HEK293 (cell line): Measurements from ENCODE around the gene C2orf76.

Experiments
- CTCF ChIA-PET: fragments of 350-600 bp; formaldehyde crosslinking; extraction: SDS; loops from one replicate; lab custom pipeline; 2021; ENCODE audit warnings: antibody characterized with exemption; lab: Yijun Ruan, JAX
- POLR2A ChIA-PET: fragments of 300-600 bp; formaldehyde crosslinking; extraction: SDS; loops from one replicate; lab custom pipeline; 2020; ENCODE audit warnings: antibody characterized with exemption, inconsistent platforms; lab: Yijun Ruan, JAX
- H3K27ac ChIP-seq: fragments of 200-500 bp; sonication (Bioruptor generic); 2 replicates; pipeline ENCODE4 v1.5.1; 2014; ENCODE audit warnings: low read depth, low read length, control low read depth, inconsistent platforms; ENCODE audit errors: extremely low read depth
- H3K36me3 ChIP-seq, 2 experiments: fragments of 200-500 bp in 1 of 2; sonication (Bioruptor generic) in 1 of 2; 1 replicate in 1 of 2; 2 replicates in 1 of 2; pipeline ENCODE4 v1.5.1; 2014 to 2017; ENCODE audit warnings: inconsistent platforms in 2 of 2, low read length in 2 of 2; ENCODE audit not compliant: control insufficient read depth in 2 of 2, insufficient read depth in 1 of 2
- H3K4me1 ChIP-seq: fragments of 200-500 bp; sonication (Bioruptor generic); 2 replicates; pipeline ENCODE4 v1.5.1; 2014; ENCODE audit warnings: mild to moderate bottlenecking, low read length, inconsistent platforms; ENCODE audit not compliant: control insufficient read depth, insufficient read depth
- H3K4me3 ChIP-seq: 2 replicates; pipeline ENCODE4 v1.5.1; 2011; ENCODE audit warnings: low read depth, mild to moderate bottlenecking, control low read depth, low read length, moderate library complexity
- H3K9me3 ChIP-seq: fragments of 200-500 bp; sonication (Bioruptor generic); 2 replicates; pipeline ENCODE4 v1.5.1; 2014; ENCODE audit warnings: low read depth, low read length, inconsistent platforms; ENCODE audit not compliant: control insufficient read depth, insufficient read depth
- KLF10 ChIP-seq: fragments of 450-650 bp; IDR thresholded peaks from 2 replicates; pipeline ENCODE4 v1.5.1; 2018; ENCODE audit warnings: missing biosample characterization, mild to moderate bottlenecking, missing genetic modification characterization
- MEIS1 ChIP-seq: sonication (generic); formaldehyde crosslinking; IDR thresholded peaks from 2 replicates; pipeline ENCODE4 v1.8.1; 2022; ENCODE audit warnings: missing genetic modification reagents, mild to moderate bottlenecking, borderline replicate concordance
- PRDM1 ChIP-seq: fragments of 450-650 bp; formaldehyde crosslinking; IDR thresholded peaks from 2 replicates; pipeline ENCODE4; 2016; ENCODE audit warnings: missing biosample characterization, missing genetic modification characterization
- RBAK ChIP-seq: fragments of 450-650 bp; formaldehyde crosslinking; IDR thresholded peaks from 2 replicates; pipeline ENCODE4 v1.5.1; 2016; ENCODE audit warnings: missing biosample characterization, missing genetic modification characterization
- SETDB1 ChIP-seq: IDR thresholded peaks from one replicate; pipeline ENCODE4 v1.6.1; 2017; ENCODE audit warnings: mild to moderate bottlenecking, low read length, moderate library complexity, mixed read lengths; ENCODE audit not compliant: insufficient read length
- ZFP69B ChIP-seq: fragments of 450-650 bp; formaldehyde crosslinking; IDR thresholded peaks from 2 replicates; pipeline ENCODE4 v1.5.1; 2016; ENCODE audit warnings: missing biosample characterization, missing genetic modification characterization
- ZNF10 ChIP-seq: fragments of 450-650 bp; formaldehyde crosslinking; IDR thresholded peaks from 2 replicates; pipeline ENCODE4 v1.5.1; 2017; ENCODE audit warnings: missing biosample characterization, missing genetic modification characterization
- ZNF112 ChIP-seq: fragments of 450-650 bp; formaldehyde crosslinking; IDR thresholded peaks from 2 replicates; pipeline ENCODE4 v1.5.0; 2017; ENCODE audit warnings: missing biosample characterization, missing genetic modification characterization
- ZNF133 ChIP-seq: fragments of 450-650 bp; formaldehyde crosslinking; IDR thresholded peaks from 2 replicates; pipeline ENCODE4 v1.5.1; 2016; ENCODE audit warnings: missing biosample characterization, missing genetic modification characterization
- ZNF19 ChIP-seq: fragments of 450-650 bp; formaldehyde crosslinking; IDR thresholded peaks from 2 replicates; pipeline ENCODE4; 2016; ENCODE audit warnings: missing biosample characterization, missing genetic modification characterization, low read depth
- ZNF248 ChIP-seq: fragments of 450-650 bp; formaldehyde crosslinking; IDR thresholded peaks from 2 replicates; pipeline ENCODE4 v1.5.1; 2017; ENCODE audit warnings: missing biosample characterization, missing genetic modification characterization
- ZNF404 ChIP-seq: fragments of 450-650 bp; formaldehyde crosslinking; IDR thresholded peaks from 2 replicates; pipeline ENCODE4 v1.5.1; 2017; ENCODE audit warnings: missing biosample characterization, missing genetic modification characterization
- ZNF501 ChIP-seq: fragments of 450-650 bp; formaldehyde crosslinking; IDR thresholded peaks from 2 replicates; pipeline ENCODE4 v1.5.1; 2016; ENCODE audit warnings: missing biosample characterization, missing genetic modification characterization
- ZNF530 ChIP-seq: fragments of 450-650 bp; formaldehyde crosslinking; IDR thresholded peaks from 2 replicates; pipeline ENCODE4 v1.5.1; 2016; ENCODE audit warnings: low read depth, missing biosample characterization, missing genetic modification characterization
- ZNF596 ChIP-seq: fragments of 450-650 bp; IDR thresholded peaks from 2 replicates; pipeline ENCODE4 v1.5.0; 2018; ENCODE audit warnings: missing biosample characterization, mild to moderate bottlenecking, missing genetic modification characterization, moderate library complexity
- ZNF610 ChIP-seq: fragments of 450-650 bp; formaldehyde crosslinking; IDR thresholded peaks from 2 replicates; pipeline ENCODE4 v1.5.1; 2016; ENCODE audit warnings: missing biosample characterization, missing genetic modification characterization, borderline replicate concordance
- ZNF626 ChIP-seq: fragments of 450-650 bp; sonication (Bioruptor Pico); formaldehyde crosslinking; IDR thresholded peaks from 2 replicates; pipeline ENCODE4 v1.5.1; 2018; ENCODE audit warnings: missing biosample characterization, missing genetic modification characterization, inconsistent platforms
- ZNF791 ChIP-seq: fragments of 450-650 bp; formaldehyde crosslinking; IDR thresholded peaks from 2 replicates; pipeline ENCODE4 v1.5.1; 2016; ENCODE audit warnings: missing biosample characterization, missing genetic modification characterization
- TF ChIP-seq, protein P1 (sequence below): fragments of 450-650 bp; formaldehyde crosslinking; IDR thresholded peaks from 2 replicates; pipeline ENCODE4 v1.5.1; 2016; ENCODE audit warnings: missing biosample characterization, missing genetic modification characterization
- TF ChIP-seq, protein P2 (sequence below): fragments of 450-650 bp; formaldehyde crosslinking; IDR thresholded peaks from 2 replicates; pipeline ENCODE4 v1.5.1; 2016; ENCODE audit warnings: missing biosample characterization, missing genetic modification characterization
- TF ChIP-seq, protein P3 (sequence below): fragments of 450-650 bp; IDR thresholded peaks from 2 replicates; pipeline ENCODE4 v1.5.1; 2018; ENCODE audit warnings: missing biosample characterization, mild to moderate bottlenecking, missing genetic modification characterization
- TF ChIP-seq, protein P4 (sequence below): fragments of 450-650 bp; formaldehyde crosslinking; IDR thresholded peaks from 2 replicates; pipeline ENCODE4 v1.5.1; 2017; ENCODE audit warnings: missing biosample characterization, mild to moderate bottlenecking, missing genetic modification characterization, moderate library complexity
- TF ChIP-seq, protein P5 (sequence below): fragments of 450-650 bp; formaldehyde crosslinking; IDR thresholded peaks from 2 replicates; pipeline ENCODE4 v1.5.1; 2016; ENCODE audit warnings: missing biosample characterization, missing genetic modification characterization
- TF ChIP-seq, protein P6 (sequence below): fragments of 450-650 bp; formaldehyde crosslinking; conservative IDR thresholded peaks from 2 replicates; pipeline ENCODE4 v1.5.1; 2016; ENCODE audit warnings: low read depth, missing biosample characterization, missing genetic modification characterization

C2orf76 gene

DNA sequence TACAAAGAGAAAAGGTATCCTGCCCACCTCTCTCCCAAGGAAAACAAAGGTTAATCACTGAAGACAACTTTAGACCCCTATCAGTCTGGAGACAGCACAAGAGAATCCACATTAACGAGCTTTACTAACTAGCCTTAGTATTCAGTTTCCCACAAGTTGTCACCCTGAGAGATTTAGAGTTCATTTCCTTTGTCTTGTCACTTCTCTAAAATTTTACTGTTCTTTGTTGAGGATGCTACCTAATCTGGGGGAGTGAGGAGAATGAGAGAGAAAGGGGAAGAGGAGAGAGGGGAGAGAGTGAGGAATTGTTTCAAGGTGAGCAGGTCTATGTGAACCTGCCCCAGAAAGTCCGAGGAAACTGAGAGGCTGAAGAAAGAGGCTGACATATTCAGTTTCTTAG is 28.4 kb downstream of the C2orf76 start:
- no peaks in the 10 kb centered on the region for H3K36me3 ChIP-seq
- ChIA-PET POLR2A (no interaction called here), CTCF (no interaction called here)

DNA sequence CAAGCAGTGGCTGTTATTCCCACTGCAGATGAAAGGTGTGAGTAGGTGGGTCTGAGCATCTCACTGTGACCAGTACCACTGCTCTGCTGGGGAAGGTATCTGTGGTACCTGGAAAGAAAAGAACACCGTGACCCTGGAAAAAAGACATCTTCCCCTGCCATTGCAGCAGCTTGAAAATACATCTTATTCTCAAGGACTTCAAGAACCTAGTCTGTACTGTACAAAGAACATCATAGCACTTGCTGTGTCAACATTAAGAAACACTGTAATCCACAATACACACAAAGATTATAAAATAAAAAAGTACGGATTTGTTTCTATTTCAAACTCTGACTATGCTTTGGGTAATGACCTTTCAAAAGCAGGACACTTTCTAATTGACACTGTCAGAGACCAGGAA is 28.9 kb downstream of the C2orf76 start:
- H3K27ac ChIP-seq, result no peak overlapping the region
- CTCF ChIA-PET, result no interaction called here
- H3K4me1 ChIP-seq, result no peaks in the 10 kb centered on the region
- no peaks in the 10 kb centered on the region for H3K9me3 ChIP-seq
- POLR2A ChIA-PET, result no interaction called here
- TF ChIP-seq PRDM1 (tag by site-specific recombination) (no peak), ZNF791 (tag by site-specific recombination) (no peak), RBAK (tag by site-specific recombination) (no peak), ZNF610 (tag by site-specific recombination) (no peak), ZNF10 (tag by site-specific recombination) (no peak), ZNF19 (tag by site-specific recombination) (no peak), MEIS1 (CRISPR knock-in tag) (no peak), ZNF626 (tag by site-specific recombination) (no peak), KLF10 (no peak), ZNF248 (no peak)
- TF ChIP-seq, protein P1, sequence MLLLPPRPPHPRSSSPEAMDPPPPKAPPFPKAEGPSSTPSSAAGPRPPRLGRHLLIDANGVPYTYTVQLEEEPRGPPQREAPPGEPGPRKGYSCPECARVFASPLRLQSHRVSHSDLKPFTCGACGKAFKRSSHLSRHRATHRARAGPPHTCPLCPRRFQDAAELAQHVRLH, result no peak
- TF ChIP-seq, protein P2, sequence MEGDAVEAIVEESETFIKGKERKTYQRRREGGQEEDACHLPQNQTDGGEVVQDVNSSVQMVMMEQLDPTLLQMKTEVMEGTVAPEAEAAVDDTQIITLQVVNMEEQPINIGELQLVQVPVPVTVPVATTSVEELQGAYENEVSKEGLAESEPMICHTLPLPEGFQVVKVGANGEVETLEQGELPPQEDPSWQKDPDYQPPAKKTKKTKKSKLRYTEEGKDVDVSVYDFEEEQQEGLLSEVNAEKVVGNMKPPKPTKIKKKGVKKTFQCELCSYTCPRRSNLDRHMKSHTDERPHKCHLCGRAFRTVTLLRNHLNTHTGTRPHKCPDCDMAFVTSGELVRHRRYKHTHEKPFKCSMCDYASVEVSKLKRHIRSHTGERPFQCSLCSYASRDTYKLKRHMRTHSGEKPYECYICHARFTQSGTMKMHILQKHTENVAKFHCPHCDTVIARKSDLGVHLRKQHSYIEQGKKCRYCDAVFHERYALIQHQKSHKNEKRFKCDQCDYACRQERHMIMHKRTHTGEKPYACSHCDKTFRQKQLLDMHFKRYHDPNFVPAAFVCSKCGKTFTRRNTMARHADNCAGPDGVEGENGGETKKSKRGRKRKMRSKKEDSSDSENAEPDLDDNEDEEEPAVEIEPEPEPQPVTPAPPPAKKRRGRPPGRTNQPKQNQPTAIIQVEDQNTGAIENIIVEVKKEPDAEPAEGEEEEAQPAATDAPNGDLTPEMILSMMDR (tag by site-specific recombination), result no peak
- TF ChIP-seq, protein P3, sequence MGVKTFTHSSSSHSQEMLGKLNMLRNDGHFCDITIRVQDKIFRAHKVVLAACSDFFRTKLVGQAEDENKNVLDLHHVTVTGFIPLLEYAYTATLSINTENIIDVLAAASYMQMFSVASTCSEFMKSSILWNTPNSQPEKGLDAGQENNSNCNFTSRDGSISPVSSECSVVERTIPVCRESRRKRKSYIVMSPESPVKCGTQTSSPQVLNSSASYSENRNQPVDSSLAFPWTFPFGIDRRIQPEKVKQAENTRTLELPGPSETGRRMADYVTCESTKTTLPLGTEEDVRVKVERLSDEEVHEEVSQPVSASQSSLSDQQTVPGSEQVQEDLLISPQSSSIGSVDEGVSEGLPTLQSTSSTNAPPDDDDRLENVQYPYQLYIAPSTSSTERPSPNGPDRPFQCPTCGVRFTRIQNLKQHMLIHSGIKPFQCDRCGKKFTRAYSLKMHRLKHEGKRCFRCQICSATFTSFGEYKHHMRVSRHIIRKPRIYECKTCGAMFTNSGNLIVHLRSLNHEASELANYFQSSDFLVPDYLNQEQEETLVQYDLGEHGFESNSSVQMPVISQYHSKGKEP, result no peak
- TF ChIP-seq, protein P4, sequence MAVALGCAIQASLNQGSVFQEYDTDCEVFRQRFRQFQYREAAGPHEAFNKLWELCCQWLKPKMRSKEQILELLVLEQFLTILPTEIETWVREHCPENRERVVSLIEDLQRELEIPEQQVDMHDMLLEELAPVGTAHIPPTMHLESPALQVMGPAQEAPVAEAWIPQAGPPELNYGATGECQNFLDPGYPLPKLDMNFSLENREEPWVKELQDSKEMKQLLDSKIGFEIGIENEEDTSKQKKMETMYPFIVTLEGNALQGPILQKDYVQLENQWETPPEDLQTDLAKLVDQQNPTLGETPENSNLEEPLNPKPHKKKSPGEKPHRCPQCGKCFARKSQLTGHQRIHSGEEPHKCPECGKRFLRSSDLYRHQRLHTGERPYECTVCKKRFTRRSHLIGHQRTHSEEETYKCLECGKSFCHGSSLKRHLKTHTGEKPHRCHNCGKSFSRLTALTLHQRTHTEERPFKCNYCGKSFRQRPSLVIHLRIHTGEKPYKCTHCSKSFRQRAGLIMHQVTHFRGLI (tag by site-specific recombination), result no peak
- H3K4me3 ChIP-seq, result no peak overlapping the region
- no peaks in the 10 kb centered on the region for H3K36me3 ChIP-seq

More for the DNA sequence above, 28.4 kb downstream of the C2orf76 start:
- no peak for TF ChIP-seq ZNF501 (tag by site-specific recombination)
- TF ChIP-seq SETDB1, result no peak
- no peak for TF ChIP-seq ZNF596 (tag by site-specific recombination)
- TF ChIP-seq ZFP69B (tag by site-specific recombination), result no peak
- TF ChIP-seq ZNF404 (tag by site-specific recombination), result no peak
- TF ChIP-seq ZNF112 (tag by site-specific recombination), result no peak
- no peak for TF ChIP-seq ZNF530 (tag by site-specific recombination)
- no peak for TF ChIP-seq ZNF133 (tag by site-specific recombination)
- TF ChIP-seq, protein P5, sequence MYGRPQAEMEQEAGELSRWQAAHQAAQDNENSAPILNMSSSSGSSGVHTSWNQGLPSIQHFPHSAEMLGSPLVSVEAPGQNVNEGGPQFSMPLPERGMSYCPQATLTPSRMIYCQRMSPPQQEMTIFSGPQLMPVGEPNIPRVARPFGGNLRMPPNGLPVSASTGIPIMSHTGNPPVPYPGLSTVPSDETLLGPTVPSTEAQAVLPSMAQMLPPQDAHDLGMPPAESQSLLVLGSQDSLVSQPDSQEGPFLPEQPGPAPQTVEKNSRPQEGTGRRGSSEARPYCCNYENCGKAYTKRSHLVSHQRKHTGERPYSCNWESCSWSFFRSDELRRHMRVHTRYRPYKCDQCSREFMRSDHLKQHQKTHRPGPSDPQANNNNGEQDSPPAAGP (tag by site-specific recombination), result no peak
- TF ChIP-seq PRDM1 (tag by site-specific recombination), result no peak
- TF ChIP-seq, protein P6, sequence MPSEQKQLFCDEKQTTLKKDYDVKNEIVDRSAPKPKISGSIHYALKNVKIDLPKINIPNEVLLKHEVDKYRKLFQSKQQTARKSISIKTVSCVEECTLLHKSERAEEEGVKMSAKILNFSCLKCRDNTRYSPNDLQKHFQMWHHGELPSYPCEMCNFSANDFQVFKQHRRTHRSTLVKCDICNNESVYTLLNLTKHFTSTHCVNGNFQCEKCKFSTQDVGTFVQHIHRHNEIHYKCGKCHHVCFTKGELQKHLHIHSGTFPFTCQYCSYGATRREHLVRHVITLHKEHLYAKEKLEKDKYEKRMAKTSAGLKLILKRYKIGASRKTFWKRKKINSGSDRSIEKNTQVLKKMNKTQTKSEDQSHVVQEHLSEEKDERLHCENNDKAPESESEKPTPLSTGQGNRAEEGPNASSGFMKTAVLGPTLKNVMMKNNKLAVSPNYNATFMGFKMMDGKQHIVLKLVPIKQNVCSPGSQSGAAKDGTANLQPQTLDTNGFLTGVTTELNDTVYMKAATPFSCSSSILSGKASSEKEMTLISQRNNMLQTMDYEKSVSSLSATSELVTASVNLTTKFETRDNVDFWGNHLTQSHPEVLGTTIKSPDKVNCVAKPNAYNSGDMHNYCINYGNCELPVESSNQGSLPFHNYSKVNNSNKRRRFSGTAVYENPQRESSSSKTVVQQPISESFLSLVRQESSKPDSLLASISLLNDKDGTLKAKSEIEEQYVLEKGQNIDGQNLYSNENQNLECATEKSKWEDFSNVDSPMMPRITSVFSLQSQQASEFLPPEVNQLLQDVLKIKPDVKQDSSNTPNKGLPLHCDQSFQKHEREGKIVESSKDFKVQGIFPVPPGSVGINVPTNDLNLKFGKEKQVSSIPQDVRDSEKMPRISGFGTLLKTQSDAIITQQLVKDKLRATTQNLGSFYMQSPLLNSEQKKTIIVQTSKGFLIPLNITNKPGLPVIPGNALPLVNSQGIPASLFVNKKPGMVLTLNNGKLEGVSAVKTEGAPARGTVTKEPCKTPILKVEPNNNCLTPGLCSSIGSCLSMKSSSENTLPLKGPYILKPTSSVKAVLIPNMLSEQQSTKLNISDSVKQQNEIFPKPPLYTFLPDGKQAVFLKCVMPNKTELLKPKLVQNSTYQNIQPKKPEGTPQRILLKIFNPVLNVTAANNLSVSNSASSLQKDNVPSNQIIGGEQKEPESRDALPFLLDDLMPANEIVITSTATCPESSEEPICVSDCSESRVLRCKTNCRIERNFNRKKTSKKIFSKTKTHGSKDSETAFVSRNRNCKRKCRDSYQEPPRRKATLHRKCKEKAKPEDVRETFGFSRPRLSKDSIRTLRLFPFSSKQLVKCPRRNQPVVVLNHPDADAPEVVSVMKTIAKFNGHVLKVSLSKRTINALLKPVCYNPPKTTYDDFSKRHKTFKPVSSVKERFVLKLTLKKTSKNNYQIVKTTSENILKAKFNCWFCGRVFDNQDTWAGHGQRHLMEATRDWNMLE (tag by site-specific recombination), result no peak
- H3K4me3 ChIP-seq, result no peak overlapping the region
- no peaks in the 10 kb centered on the region for H3K9me3 ChIP-seq
- no peak overlapping the region for H3K27ac ChIP-seq
- no peaks in the 10 kb centered on the region for H3K4me1 ChIP-seq
